IPS-20b (cell line): ENCODE data around the gene ZWILCH.
"Not testable (repeated sequence)": the region's sequence is repeated elsewhere in the genome, so short reads cannot be mapped to it uniquely, and the experiment has no call there.

Experiments
- H3K27ac ChIP-seq: one replicate; pipeline ENCODE4 v1.5.1; 2013; ENCODE audit warnings: low read length
- H3K27me3 ChIP-seq: 2 replicates; pipeline ENCODE4 v1.6.1; 2013; ENCODE audit warnings: mild to moderate bottlenecking, low read length, inconsistent platforms; ENCODE audit not compliant: insufficient read depth
- H3K36me3 ChIP-seq: 2 replicates; pipeline ENCODE4 v1.6.1; 2013; ENCODE audit warnings: low read depth, mild to moderate bottlenecking, inconsistent platforms, low read length, moderate library complexity; ENCODE audit not compliant: insufficient read depth
- H3K4me1 ChIP-seq: 2 replicates; pipeline ENCODE4 v1.6.1; 2013; ENCODE audit warnings: mild to moderate bottlenecking, control low read depth, inconsistent platforms, low read length, moderate library complexity; ENCODE audit not compliant: insufficient read depth
- H3K4me3 ChIP-seq: 2 replicates; pipeline ENCODE4 v1.5.1; 2013; ENCODE audit warnings: mild to moderate bottlenecking, low read length, inconsistent platforms
- H3K9ac ChIP-seq: 2 replicates; pipeline ENCODE4 v1.6.1; 2013; ENCODE audit warnings: low read depth, mild to moderate bottlenecking, inconsistent platforms, low read length, moderate library complexity
- H3K9me3 ChIP-seq: 2 replicates; pipeline ENCODE4 v1.6.1; 2013; ENCODE audit warnings: mild to moderate bottlenecking, low read depth, low read length, inconsistent platforms; ENCODE audit not compliant: insufficient read depth

The ZWILCH gene

GRCh38 chr15:66491846-66492245 is 13.3 kb upstream of the ZWILCH start:
- Histone ChIP-seq H3K4me1 (no peaks in the 10 kb centered on the region), H3K27ac (no peak overlapping the region), H3K27me3 (no peaks in the 10 kb centered on the region), H3K9ac (no peak overlapping the region), H3K9me3 (no peaks in the 10 kb centered on the region), H3K36me3 (peaks cover 89% of the 10 kb centered on the region), H3K4me3 (no peak overlapping the region)

DNA sequence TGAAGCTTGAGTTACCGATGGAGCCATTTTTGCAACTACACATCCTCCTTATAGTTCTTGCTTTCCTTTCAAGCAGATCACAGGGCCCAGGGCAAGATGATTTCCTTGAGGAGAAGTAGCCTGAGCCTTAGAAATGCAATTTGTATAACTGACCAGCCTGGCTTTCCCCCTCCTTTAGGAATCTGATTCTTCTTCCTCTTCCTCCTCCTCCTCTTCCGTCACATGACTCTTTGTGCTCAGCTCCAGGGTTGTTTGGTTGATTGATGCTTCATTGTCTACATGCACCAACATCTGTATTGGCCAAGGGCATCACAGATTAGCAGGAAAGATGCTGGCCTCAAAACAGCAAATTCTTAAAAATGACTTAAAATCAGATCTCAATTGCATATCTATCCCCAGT is 10.9 kb upstream of the ZWILCH start:
- Histone ChIP-seq H3K4me1 (no peaks in the 10 kb centered on the region), H3K4me3 (no peak overlapping the region), H3K9ac (no peak overlapping the region), H3K27ac (no peak overlapping the region), H3K36me3 (peaks cover 80% of the 10 kb centered on the region), H3K9me3 (no peaks in the 10 kb centered on the region), H3K27me3 (no peaks in the 10 kb centered on the region)

- Histone ChIP-seq H3K4me3 (peak overlapping the region; percentile 94), H3K27ac (peak overlapping the region; percentile 95), H3K9me3 (no peaks in the 10 kb centered on the region), H3K9ac (peak overlapping the region; percentile 98), H3K27me3 (no peaks in the 10 kb centered on the region), H3K4me1 (no peaks in the 10 kb centered on the region), H3K36me3 (peaks cover 80% of the 10 kb centered on the region)
Measured at GRCh38 chr15:66496951-66497501, 8.1 kb upstream of the ZWILCH start.

DNA sequence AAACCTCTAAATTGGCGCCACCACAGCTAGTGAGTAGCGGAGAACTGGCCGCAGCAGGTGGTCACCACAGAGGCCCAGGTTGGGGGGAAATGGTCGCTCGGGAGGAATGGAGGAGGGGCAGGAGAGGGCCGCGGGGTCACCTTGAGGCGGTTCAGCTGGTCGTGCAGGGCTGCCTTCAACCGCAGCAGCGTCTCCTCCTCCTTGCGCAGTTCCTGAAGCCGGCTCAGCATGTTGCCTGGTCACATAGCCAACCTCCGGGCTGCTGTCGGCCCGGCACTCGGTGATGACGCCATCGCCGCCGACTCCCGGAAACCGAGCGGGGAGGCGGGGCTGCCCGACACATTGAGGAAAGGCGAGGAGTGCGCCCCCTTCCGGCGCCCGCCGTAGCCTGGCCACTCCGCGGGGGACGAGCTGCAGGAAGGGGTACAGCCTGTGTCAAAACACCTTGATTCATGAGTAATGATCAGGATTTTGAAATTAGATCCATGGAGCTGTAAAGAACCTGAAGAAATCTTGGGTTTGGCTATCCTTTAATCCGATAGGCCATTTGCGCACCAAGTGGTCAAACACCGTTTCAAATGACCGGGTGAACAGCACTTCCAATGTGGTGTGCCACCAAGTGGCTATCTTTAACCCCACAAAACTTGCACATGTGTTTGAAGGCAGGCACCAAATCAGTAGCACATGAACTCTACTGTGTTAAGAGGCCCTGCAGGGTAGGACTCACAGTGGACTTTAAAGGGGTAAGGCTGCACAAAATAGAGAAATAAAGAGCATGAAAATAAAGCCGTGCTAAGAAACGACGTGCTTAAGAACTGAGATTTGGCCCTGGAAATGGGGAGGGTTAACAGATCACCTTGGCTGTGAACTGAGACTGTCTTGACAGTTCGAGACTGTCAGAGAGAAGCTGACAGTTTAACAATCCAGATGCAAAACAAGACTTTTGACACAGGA is 7.3 kb upstream of the ZWILCH start, which contains the start of gene SNAPC5:
Gene SNAPC5, minus strand, starts transcription at position 261 of the 954 bp plus-strand sequence. Its CDS starts 31 bp downstream, at position 230.
- no peaks in the 10 kb centered on the region for H3K27me3 ChIP-seq
- H3K9ac ChIP-seq, result peak within 1 kb of the TSS; percentile 98
- no peaks in the 10 kb centered on the region for H3K4me1 ChIP-seq
- H3K9me3 ChIP-seq, result no peaks in the 10 kb centered on the region
- H3K4me3 ChIP-seq, result peak within 1 kb of the TSS; percentile 94
- peaks cover 80% of the 10 kb centered on the region for H3K36me3 ChIP-seq
- H3K27ac ChIP-seq, result peak within 1 kb of the TSS; percentile 95

DNA sequence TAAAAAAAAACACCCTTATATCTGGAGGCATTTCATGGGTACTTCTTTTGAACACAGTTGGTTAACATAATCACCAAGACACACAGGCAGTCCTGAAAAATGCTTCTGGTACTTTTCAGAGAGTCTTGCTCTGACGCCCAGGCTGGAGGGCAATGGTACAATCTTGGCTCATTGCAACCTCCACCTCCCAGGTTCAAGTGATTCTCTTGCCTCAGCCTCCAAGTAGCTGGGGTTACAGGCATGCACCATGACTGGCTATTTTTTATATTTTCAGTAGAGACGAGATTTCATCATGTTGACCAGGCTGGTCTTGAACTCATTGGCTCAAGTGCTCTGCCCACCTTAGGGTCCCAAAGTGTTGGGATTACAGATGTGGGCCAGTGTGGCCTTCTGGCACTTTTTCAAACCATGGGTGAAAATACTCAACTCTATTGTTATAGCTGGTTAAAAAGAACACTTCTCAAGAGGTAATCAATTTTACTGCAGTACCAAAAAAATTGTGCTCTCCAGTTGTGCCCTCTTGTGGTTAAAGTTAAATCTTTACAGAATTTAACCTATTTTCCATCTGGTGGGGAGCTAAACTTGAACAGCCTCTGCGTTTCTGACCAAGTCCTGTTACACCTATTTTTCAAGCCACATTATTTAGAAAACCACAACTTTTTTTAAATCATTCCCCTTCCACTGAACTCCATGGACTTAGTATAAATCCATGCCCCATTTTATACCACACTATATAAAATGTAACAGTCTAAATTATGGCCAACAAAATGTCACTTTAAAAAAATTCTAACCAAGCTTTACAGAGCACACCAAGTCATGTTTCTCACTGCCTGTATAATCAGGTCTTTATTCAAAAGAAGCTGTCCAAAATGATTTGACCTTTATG is 6.4 kb upstream of the ZWILCH start:
- no peak overlapping the region for H3K27ac ChIP-seq
- no peaks in the 10 kb centered on the region for H3K27me3 ChIP-seq
- no peak overlapping the region for H3K4me3 ChIP-seq
- no peaks in the 10 kb centered on the region for H3K4me1 ChIP-seq
- H3K9me3 ChIP-seq, result no peaks in the 10 kb centered on the region
- H3K36me3 ChIP-seq, result peaks cover 80% of the 10 kb centered on the region
- H3K9ac ChIP-seq, result no peak overlapping the region

GRCh38 chr15:66500346-66500745 is 4.8 kb upstream of the ZWILCH start:
- not testable (repeated sequence) for H3K27me3 ChIP-seq, H3K4me3 ChIP-seq, H3K27ac ChIP-seq, H3K9ac ChIP-seq, H3K4me1 ChIP-seq, H3K9me3 ChIP-seq
- H3K36me3 ChIP-seq, result peaks cover 70% of the 10 kb centered on the region

DNA sequence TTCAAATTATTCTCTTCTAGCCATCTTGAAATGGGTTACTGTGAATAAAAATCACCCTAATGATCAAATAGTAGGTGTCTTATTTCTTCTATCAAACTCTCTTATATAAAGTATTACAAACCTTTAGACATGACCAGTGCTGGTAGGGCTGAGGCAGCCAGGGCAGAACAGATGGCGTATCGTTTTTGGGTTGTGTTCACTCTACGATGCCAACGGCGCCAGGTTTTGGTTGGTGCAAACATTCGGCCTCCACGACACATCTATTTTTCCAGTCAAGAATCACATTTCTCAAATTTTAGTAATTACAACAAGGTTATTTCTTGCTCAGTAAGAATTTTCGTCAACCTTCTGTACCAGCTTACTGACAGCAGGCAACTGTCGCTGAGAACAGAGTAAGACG is 2.6 kb upstream of the ZWILCH start:
- Histone ChIP-seq H3K36me3 (peaks cover 65% of the 10 kb centered on the region), H3K4me1 (no peaks in the 10 kb centered on the region), H3K9ac (peak overlapping the region; percentile 99; the same call in 1 of the 2 replicates), H3K27me3 (no peaks in the 10 kb centered on the region), H3K27ac (no peak overlapping the region), H3K4me3 (peak overlapping the region; percentile 85), H3K9me3 (no peaks in the 10 kb centered on the region)

- H3K9ac ChIP-seq, result peak overlapping the region; percentile 99
- peak overlapping the region; percentile 85 for H3K4me3 ChIP-seq
- H3K4me1 ChIP-seq, H3K27ac ChIP-seq, H3K9me3 ChIP-seq, H3K27me3 ChIP-seq: not testable (repeated sequence)
- peaks cover 62% of the 10 kb centered on the region for H3K36me3 ChIP-seq
Measured at GRCh38 chr15:66503041-66503648, 2.0 kb upstream of the ZWILCH start.

DNA sequence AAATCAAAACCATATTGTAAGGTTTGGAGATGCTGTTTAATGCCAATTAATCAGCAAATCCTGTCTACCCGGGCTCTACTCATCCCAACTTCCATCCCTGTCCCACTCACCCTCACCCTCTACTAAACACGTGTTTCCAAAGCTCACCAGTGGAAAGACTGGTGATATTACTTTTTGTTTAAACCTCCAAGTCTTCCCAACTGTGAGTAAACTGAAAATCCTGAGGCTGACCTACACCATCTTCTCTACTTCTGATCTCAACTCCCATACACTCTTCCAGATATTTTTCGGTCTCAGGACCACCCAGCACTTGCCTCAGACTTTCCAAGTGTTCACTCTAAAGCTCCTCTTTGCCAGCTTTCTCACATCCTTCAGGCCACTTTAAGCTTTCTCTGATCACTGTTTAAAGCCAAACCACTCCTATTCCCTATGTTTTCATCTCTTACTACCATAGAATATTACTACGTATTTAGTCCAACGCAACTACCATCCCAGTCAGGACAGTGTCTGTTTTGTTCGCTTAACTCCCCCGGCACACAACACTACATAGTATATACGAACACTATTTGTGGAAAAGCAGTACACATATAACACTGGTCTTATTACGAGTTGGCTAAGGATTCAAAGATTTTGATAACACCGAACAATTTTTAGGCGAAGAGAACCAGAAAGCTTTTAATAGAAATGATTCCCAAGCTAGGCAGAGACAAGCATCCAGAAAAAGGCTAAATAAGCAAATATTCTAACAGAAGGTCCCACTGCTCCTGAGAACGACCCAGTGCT is 1.2 kb upstream of the ZWILCH start:
- Histone ChIP-seq H3K36me3 (peaks cover 54% of the 10 kb centered on the region), H3K9me3 (no peaks in the 10 kb centered on the region), H3K4me1 (no peaks in the 10 kb centered on the region), H3K9ac (peak overlapping the region; percentile 99), H3K27me3 (no peaks in the 10 kb centered on the region), H3K27ac (peak overlapping the region; percentile 77), H3K4me3 (peak overlapping the region; percentile 85)

DNA sequence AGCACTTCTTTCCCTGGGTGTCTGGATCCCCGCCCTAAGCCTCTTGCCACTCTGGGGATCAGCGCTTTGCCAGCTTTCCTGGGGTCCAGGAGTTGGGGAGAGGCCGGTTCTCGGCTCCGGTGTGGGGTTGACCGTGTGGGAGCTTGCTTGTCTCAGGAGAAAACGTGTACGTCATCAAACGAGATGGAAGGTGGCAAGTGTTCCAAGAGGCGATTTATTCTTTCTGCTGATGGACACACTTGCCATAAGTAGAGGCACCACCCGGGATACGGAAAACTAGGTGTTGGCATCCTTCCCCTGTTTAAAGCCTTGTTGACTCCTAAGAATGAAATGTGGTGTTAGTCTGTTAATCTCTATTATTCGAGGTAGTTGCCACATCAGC is 295 bp downstream of the ZWILCH start:
- Histone ChIP-seq H3K9me3 (no peaks in the 10 kb centered on the region), H3K36me3 (peaks cover 47% of the 10 kb centered on the region), H3K9ac (peak overlapping the region; percentile 99), H3K4me3 (peak overlapping the region; percentile 85), H3K27ac (peak overlapping the region; percentile 77), H3K27me3 (no peaks in the 10 kb centered on the region), H3K4me1 (no peaks in the 10 kb centered on the region)
